GM12865 (cell line): ENCODE results near the gene CRHR2.

Experiments
- DNase-seq: peaks from one replicate; pipeline ENCODE4 v3.0.0; 2010; ENCODE audit warnings: low read depth
- H3K4me3 ChIP-seq: 2 replicates; pipeline ENCODE4 v1.5.1; 2011; ENCODE audit warnings: mild to moderate bottlenecking, low read depth, low read length, control low read depth
- CTCF ChIP-seq: IDR thresholded peaks from 2 replicates; pipeline ENCODE4 v1.5.1; 2011; ENCODE audit warnings: low read length, control low read depth, low read depth, inconsistent platforms; ENCODE audit not compliant: insufficient read depth; ENCODE audit errors: missing control alignments

Gene CRHR2

DNA sequence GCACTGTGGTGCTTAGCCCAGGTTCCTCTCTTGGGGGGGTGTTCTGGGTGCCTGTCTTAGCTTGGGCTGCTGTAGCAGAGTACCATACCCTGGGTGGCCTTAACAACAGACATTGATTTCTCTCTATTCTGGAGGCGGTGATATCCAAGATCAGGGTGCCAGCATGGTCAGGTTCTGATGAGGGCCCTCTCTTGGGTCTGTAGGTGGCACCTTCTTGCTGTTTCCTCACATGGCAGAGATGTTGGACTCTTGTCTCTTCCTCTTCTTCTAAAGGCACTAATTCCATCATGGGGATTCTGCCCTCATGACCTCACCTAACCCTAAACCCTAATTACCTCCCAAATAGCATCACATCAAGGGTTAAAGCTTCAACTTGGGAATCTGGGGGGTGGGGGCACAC, 19.9 kb upstream of the CRHR2 start:
- TF ChIP-seq CTCF, result no peak
- DNase-seq, result no peak
- H3K4me3 ChIP-seq, result no peak overlapping the region

DNA sequence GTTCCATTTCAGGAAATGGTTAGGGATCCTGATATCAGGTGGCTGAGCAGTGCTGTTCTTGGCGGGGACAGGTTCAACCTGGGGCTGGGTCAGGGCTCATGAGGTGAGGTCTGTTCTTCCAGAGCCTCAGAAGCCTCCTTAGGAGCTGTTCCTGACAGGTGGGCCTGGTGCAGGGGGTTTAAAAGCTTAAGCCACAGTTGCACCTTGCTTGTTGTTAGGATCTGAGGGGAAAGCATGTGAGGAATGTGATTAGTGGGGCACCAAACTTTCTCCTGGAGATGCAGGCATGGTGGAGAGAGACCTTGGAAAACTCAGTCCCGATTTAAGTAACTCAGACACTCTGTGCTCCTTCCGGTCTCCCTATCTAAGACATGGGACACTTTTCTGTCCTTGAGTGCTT, 18.7 kb upstream of the CRHR2 start:
- no peak for DNase-seq
- TF ChIP-seq CTCF, result no peak
- no peak overlapping the region for H3K4me3 ChIP-seq

- TF ChIP-seq CTCF, result no peak
Measured at GRCh38 chr7:30699706-30700495, 17.6 kb upstream of the CRHR2 start.

DNA sequence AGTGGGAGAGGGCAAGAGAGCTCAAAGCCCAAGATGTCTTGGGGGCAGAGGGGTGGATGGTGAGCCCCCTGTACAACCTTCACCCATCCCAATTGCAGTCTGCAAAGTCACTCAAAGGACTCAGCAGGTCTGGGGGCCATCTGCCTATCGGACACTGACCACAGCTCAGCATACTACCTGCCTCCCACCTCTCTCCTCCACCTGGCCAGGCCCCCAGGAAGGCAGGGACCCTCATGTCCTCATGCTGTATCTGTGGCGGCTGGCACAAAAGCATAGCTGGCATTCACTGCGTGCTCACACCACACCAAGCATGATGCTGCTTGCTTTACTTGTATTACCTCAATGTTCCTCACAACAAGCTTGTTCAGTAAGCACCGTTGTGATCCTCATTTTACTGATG, 16.2 kb upstream of the CRHR2 start:
- H3K4me3 ChIP-seq, result no peak overlapping the region
- DNase-seq, result no peak
- no peak for TF ChIP-seq CTCF

More at GRCh38 chr7:30699706-30700495, 17.6 kb upstream of the CRHR2 start:
- no peak overlapping the region for H3K4me3 ChIP-seq
- no peak for DNase-seq

DNA sequence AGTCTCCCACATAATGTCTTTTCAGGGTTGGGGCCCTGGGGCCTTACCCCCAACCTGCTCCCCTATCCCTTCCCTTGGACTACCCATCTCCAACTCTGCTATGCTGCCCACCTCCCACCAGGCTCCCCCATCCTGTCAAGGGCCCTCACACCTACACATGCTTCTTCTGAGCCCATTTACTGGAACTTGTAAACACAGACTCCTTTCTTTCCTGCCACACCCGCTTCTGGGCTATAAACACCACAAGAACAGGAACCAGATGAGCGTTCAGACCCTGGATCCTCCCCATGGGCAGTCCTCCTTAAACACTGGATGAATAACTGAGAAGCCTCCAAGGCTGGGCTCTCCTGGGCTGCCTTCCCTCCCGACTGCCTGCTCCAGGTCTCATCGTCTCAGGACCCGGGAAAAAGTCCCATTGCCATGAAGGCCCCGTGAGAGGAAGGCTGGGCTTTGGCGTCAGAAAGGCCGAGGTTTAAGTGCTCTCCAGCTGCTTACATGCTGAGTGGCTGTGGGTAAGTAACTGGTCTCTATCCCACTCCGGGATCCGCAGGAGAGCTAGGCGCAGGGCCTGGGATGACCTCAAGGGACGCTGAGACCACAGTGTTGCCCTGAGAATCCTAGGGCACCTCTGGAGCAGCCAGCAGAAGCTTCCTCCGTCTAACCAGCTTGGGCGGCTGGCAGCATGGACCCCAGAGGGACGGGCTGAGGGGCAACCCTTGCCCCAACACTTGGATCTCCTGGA, 15.6 kb upstream of the CRHR2 start:
- TF ChIP-seq CTCF, result no peak
- no peak overlapping the region for H3K4me3 ChIP-seq
- no peak for DNase-seq

GRCh38 chr7:30694774-30695721, 12.8 kb upstream of the CRHR2 start:
- no peak for DNase-seq
- no peak for TF ChIP-seq CTCF
- H3K4me3 ChIP-seq, result no peak overlapping the region
